H1 (cell line): ENCODE measurements around the gene ALS2CL. TPM values are rescaled to one million over a fixed set of nuclear protein-coding genes. Genes with fewer than 3 reads are reported as not detected.

Experiments
- MAFK ChIP-seq: IDR thresholded peaks from 2 replicates; pipeline ENCODE4 v1.6.1; 2012; ENCODE audit warnings: low read depth, mild to moderate bottlenecking, improper control_type of control experiment, low read length
- PHF8 ChIP-seq: fragments of 200-600 bp; sonication (generic); conservative IDR thresholded peaks from 2 replicates; pipeline ENCODE4 v1.7.1; 2012; ENCODE audit warnings: low read depth, mild to moderate bottlenecking, inconsistent platforms, low read length, moderate library complexity
- TBP ChIP-seq: IDR thresholded peaks from 2 replicates; pipeline ENCODE4 v1.6.1; 2011; ENCODE audit warnings: low read depth, low read length, improper control_type of control experiment
- polyA plus RNA-seq, 7 experiments: library from polyadenylated mRNA; depleted of rRNA in 3 of 7; stranded (reverse) in 5 of 7; unstranded in 2 of 7; fragments of >200 nt in 5 of 7; fragments of 200-250 nt in 2 of 7; gene quantifications; 1 replicate in 5 of 7; 2 replicates in 1 of 7; 4 replicates in 1 of 7; pipeline versions ENCODE4 v1.2.1 to v1.2.3, GENCODE V29; 2011 to 2013; ENCODE audit warnings: missing spikeins in 2 of 7, mixed read lengths in 2 of 7
- total RNA-seq: library from RNA; stranded (reverse); fragmentation: NEBNext Ultra II Directional; extraction: Animal tissue kit (Norgen Biotek cat#: 25700); gene quantifications from 2 replicates; pipeline ENCODE4 v1.2.1, GENCODE V29; 2021
- TF ChIP-seq, protein P1 (sequence below): IDR thresholded peaks from 2 replicates; pipeline ENCODE4 v1.6.1; 2012; ENCODE audit warnings: low read length, inconsistent platforms

Gene ALS2CL
- total and polyA plus RNA-seq, 2 of the 8 experiments (the other 6 are each of a cell fraction or from before 2014, with no cell fraction given): 4.8 to 5.4 TPM

GRCh38 chr3:46632792-46633191, 60.7 kb downstream of the ALS2CL start (continued):
- TF ChIP-seq PHF8 (no peak), MAFK (no peak), TBP (no peak)
- TF ChIP-seq, protein P1, sequence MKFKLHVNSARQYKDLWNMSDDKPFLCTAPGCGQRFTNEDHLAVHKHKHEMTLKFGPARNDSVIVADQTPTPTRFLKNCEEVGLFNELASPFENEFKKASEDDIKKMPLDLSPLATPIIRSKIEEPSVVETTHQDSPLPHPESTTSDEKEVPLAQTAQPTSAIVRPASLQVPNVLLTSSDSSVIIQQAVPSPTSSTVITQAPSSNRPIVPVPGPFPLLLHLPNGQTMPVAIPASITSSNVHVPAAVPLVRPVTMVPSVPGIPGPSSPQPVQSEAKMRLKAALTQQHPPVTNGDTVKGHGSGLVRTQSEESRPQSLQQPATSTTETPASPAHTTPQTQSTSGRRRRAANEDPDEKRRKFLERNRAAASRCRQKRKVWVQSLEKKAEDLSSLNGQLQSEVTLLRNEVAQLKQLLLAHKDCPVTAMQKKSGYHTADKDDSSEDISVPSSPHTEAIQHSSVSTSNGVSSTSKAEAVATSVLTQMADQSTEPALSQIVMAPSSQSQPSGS: no peak
